DND-41 (cell line): ENCODE data around the gene SDK2.
A peak's percentile ranks its signal among the peaks of the same experiment; 100 is the strongest.

ENCODE experiments used
- ATAC-seq: fragments of 200-7000 bp; cut with Tn5 transposase; 3 replicates; pipeline ENCODE4 v1.9.1; 2021; ENCODE audit warnings: low read depth; ENCODE audit not compliant: insufficient read depth
- DNase-seq: peaks from one replicate; pipeline ENCODE4 v3.0.0-alpha.2; 2020
- H2AFZ ChIP-seq: 2 replicates; pipeline ENCODE4 v1.6.0; 2012; ENCODE audit warnings: low read depth, low read length
- H3K27ac ChIP-seq: 2 replicates; pipeline ENCODE4 v1.5.1; 2012; ENCODE audit warnings: low read length, inconsistent platforms
- H3K27me3 ChIP-seq: fragments of 200-600 bp; sonication (generic); 2 replicates; pipeline ENCODE4 v1.6.0; 2012; ENCODE audit warnings: low read length, mild to moderate bottlenecking, inconsistent platforms; ENCODE audit not compliant: insufficient read depth, poor library complexity
- H3K36me3 ChIP-seq: 2 replicates; pipeline ENCODE4 v1.5.1; 2012; ENCODE audit warnings: low read length, inconsistent platforms; ENCODE audit not compliant: insufficient read depth
- H3K4me1 ChIP-seq: 2 replicates; pipeline ENCODE4 v1.5.1; 2012; ENCODE audit warnings: mild to moderate bottlenecking, low read length; ENCODE audit not compliant: insufficient read depth
- H3K4me2 ChIP-seq: 2 replicates; pipeline ENCODE4 v1.6.0; 2012; ENCODE audit warnings: mild to moderate bottlenecking, moderate library complexity, low read length, inconsistent platforms; ENCODE audit not compliant: insufficient read depth
- H3K4me3 ChIP-seq, 2 experiments: fragments of 200-600 bp in 1 of 2; shearing (Covaris generic) in 1 of 2; 2 replicates each; pipeline ENCODE4 v1.5.1; 2012 to 2016; ENCODE audit warnings: inconsistent platforms in 2 of 2, low read length in 2 of 2, mild to moderate bottlenecking in 2 of 2, low read depth in 1 of 2, moderate library complexity in 1 of 2
- H3K79me2 ChIP-seq: 2 replicates; pipeline ENCODE4 v1.6.0; 2012; ENCODE audit warnings: low read length, inconsistent platforms; ENCODE audit not compliant: insufficient read depth
- H3K9ac ChIP-seq: 2 replicates; pipeline ENCODE4 v1.6.0; 2012; ENCODE audit warnings: low read depth, mild to moderate bottlenecking, inconsistent platforms, low read length, moderate library complexity
- H3K9me3 ChIP-seq: 2 replicates; pipeline ENCODE4 v1.5.1; 2012; ENCODE audit warnings: low read length, moderate library complexity, mild to moderate bottlenecking, inconsistent platforms; ENCODE audit not compliant: insufficient read depth, severe bottlenecking
- H4K20me1 ChIP-seq: 2 replicates; pipeline ENCODE4 v1.6.0; 2012; ENCODE audit warnings: low read length; ENCODE audit not compliant: insufficient read depth
- EZH2 ChIP-seq: IDR thresholded peaks from 3 replicates; pipeline ENCODE4 v1.6.1; 2012; ENCODE audit warnings: borderline replicate concordance, low read depth, mild to moderate bottlenecking, moderate library complexity, low read length, inconsistent platforms; ENCODE audit not compliant: severe bottlenecking
- TF ChIP-seq, protein P1 (sequence below): IDR thresholded peaks from 2 replicates; pipeline ENCODE4 v1.5.1; 2012; ENCODE audit warnings: borderline replicate concordance, low read length, moderate library complexity, mild to moderate bottlenecking; ENCODE audit not compliant: poor library complexity, severe bottlenecking; ENCODE audit errors: extremely low read depth

The SDK2 gene

DNA sequence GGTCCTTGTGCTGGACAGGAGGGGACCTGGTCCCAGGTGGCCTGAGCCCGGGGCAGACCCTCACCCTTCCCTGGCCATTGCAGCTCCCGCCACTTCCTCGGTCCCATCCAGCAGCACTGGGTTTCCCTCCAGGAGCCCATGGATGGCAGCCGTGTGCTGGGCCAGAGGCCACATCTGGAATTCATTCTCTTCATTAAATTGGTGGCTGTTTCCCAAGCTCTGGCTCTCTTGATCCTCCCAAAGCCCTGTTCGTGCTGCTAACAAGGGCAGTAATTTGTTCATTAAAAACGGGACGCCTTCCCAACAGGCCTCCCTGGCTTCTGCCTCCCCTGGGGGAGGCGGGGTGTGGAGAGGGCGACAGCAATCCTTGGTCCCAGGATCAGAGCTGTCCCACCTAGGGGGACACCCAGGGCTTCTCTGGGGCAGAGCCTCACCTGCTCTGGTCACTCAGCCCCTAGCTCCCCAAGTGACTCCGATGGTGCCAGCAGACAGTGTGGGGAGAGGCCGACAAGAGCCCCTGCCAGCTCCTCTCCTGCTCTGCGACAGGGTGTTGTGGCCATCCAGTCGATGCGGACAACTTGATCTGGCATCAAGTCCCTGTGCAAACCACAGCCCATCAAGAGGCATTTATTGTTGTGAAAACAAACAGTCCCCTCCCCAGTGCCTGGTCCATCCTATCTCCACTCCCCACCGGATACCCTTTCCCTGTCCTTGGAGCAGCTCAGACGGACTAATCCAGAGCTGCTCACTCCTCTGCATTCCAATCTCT, 44.0 kb downstream of the SDK2 start:
- Histone ChIP-seq H3K4me1 (peaks cover 12% of the 10 kb centered on the region), H3K27ac (peak overlapping the region; percentile 18; the same call in 1 of the 2 replicates), H3K4me2 (no peak overlapping the region), H3K9me3 (no peaks in the 10 kb centered on the region), H4K20me1 (no peaks in the 10 kb centered on the region), H3K4me3 (no peak overlapping the region), H3K27me3 (no peaks in the 10 kb centered on the region), H3K36me3 (no peaks in the 10 kb centered on the region), H2AFZ (no peak overlapping the region), H3K9ac (no peak overlapping the region), H3K79me2 (no peaks in the 10 kb centered on the region)
- ATAC-seq: no peak
- DNase-seq: no peak
- TF ChIP-seq, protein P1, sequence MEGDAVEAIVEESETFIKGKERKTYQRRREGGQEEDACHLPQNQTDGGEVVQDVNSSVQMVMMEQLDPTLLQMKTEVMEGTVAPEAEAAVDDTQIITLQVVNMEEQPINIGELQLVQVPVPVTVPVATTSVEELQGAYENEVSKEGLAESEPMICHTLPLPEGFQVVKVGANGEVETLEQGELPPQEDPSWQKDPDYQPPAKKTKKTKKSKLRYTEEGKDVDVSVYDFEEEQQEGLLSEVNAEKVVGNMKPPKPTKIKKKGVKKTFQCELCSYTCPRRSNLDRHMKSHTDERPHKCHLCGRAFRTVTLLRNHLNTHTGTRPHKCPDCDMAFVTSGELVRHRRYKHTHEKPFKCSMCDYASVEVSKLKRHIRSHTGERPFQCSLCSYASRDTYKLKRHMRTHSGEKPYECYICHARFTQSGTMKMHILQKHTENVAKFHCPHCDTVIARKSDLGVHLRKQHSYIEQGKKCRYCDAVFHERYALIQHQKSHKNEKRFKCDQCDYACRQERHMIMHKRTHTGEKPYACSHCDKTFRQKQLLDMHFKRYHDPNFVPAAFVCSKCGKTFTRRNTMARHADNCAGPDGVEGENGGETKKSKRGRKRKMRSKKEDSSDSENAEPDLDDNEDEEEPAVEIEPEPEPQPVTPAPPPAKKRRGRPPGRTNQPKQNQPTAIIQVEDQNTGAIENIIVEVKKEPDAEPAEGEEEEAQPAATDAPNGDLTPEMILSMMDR: no peak
- no peak for TF ChIP-seq EZH2

DNA sequence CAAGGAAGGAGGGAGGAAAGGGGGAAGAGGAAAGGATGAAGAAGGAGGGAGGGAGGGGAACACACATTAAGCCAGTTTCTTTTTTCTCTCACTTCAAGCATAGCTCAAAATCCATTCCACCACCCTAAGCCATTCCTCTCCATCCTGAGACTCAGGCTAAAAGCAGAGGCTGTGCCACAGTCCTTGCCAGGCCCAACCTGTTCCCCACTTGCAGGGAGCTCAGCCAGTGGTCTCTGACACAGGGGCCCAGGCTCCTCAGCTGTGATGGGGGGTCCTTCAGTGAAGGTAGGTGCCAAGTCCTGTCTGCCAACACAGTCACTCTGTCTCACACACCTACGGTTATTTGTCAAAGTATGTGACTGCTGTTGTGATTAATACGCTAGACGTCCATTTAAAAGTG, 44.6 kb downstream of the SDK2 start:
- Histone ChIP-seq H3K4me1 (peaks cover 19% of the 10 kb centered on the region), H3K9me3 (no peaks in the 10 kb centered on the region), H3K79me2 (no peaks in the 10 kb centered on the region), H3K36me3 (no peaks in the 10 kb centered on the region), H3K4me2 (no peak overlapping the region), H3K27me3 (no peaks in the 10 kb centered on the region), H3K9ac (no peak overlapping the region), H4K20me1 (no peaks in the 10 kb centered on the region), H2AFZ (no peak overlapping the region), H3K27ac (peak overlapping the region; percentile 15; the same call in 1 of the 2 replicates), H3K4me3 (no peak overlapping the region)
- TF ChIP-seq EZH2: no peak
- TF ChIP-seq, protein P1: no peak
- DNase-seq (no peak), ATAC-seq (no peak)

GRCh38 chr17:73598212-73598611, 46.0 kb downstream of the SDK2 start:
- peaks cover 33% of the 10 kb centered on the region for H3K4me1 ChIP-seq
- no peaks in the 10 kb centered on the region for H3K9me3 ChIP-seq
- DNase-seq: no peak
- H3K27ac ChIP-seq: peak overlapping the region; percentile 41; the same call in 1 of the 2 replicates
- TF ChIP-seq, protein P1: no peak
- TF ChIP-seq EZH2: no peak
- H3K79me2 ChIP-seq: no peaks in the 10 kb centered on the region
- H2AFZ ChIP-seq: no peak overlapping the region
- H3K36me3 ChIP-seq: no peaks in the 10 kb centered on the region
- H3K4me3 ChIP-seq: no peak overlapping the region
- H3K9ac ChIP-seq: no peak overlapping the region
- H3K27me3 ChIP-seq: no peaks in the 10 kb centered on the region
- no peaks in the 10 kb centered on the region for H4K20me1 ChIP-seq
- ATAC-seq: no peak
- no peak overlapping the region for H3K4me2 ChIP-seq
